Measurements from ENCODE around the gene ANKS6. TPM values are rescaled to one million over a fixed set of nuclear protein-coding genes. Genes with fewer than 3 reads are reported as not detected.

Gene ANKS6
- total RNA-seq, 2 experiments from 2014 or later: 14.6 to 15.0 TPM

- intact Hi-C loops (cut with micrococcal nuclease): no loop called here
- peaks cover 6% of the 10 kb centered on the region for H3K4me1 Mint-ChIP-seq (ENCODE audit: low read depth)
- H3K4me3 Mint-ChIP-seq: no peak overlapping the region
- no peak overlapping the region for H3K27ac Mint-ChIP-seq
- peaks cover 2% of the 10 kb centered on the region for H3K36me3 Mint-ChIP-seq (ENCODE audit: low read depth)
- H3K27me3 Mint-ChIP-seq (ENCODE audit: low read depth): no peaks in the 10 kb centered on the region
- CTCF ChIA-PET: interaction anchor here (0.6 to 1.4 kb wide), 4 partner anchors 10 to 188 kb away, joined by 3 to 5 read pairs (median 3); no protein-coding TSS in a partner anchor
- DNase-seq: no peak
- peaks cover 11% of the 10 kb centered on the region for H3K9me3 Mint-ChIP-seq
These were observed 5.2 kb upstream of the ANKS6 start for GRCh38 chr9:98801561-98801960.

GRCh38 chr9:98798254-98798653 is 1.9 kb upstream of the ANKS6 start:
- H3K4me3 Mint-ChIP-seq: no peak overlapping the region
- H3K4me1 Mint-ChIP-seq (ENCODE audit: low read depth): peaks cover 21% of the 10 kb centered on the region
- no peak for DNase-seq
- H3K36me3 Mint-ChIP-seq (ENCODE audit: low read depth): peaks cover 2% of the 10 kb centered on the region
- no peaks in the 10 kb centered on the region for H3K27me3 Mint-ChIP-seq (ENCODE audit: low read depth)
- intact Hi-C loops (cut with micrococcal nuclease): loop anchor here (5.0 to 10.0 kb wide), 4 partner anchors 317 to 1143 kb away; partner anchors contain the start of gene TBC1D2
- no peak overlapping the region for H3K27ac Mint-ChIP-seq
- H3K9me3 Mint-ChIP-seq: peaks cover 11% of the 10 kb centered on the region
- CTCF ChIA-PET: interaction anchor here (1.2 to 5.5 kb wide), 2 partner anchors 9 to 113 kb away, joined by 4 to 31 read pairs; partner anchors contain the start of gene GALNT12

- Mint-ChIP-seq H3K36me3 (ENCODE audit: low read depth) (peaks cover 2% of the 10 kb centered on the region), H3K27me3 (ENCODE audit: low read depth) (no peaks in the 10 kb centered on the region), H3K27ac (no peak overlapping the region), H3K4me1 (ENCODE audit: low read depth) (peaks cover 22% of the 10 kb centered on the region), H3K9me3 (peaks cover 11% of the 10 kb centered on the region), H3K4me3 (peak overlapping the region; percentile 77)
- CTCF ChIA-PET: interaction anchor here (1.2 to 5.5 kb wide), 2 partner anchors 10 to 114 kb away, joined by 4 to 31 read pairs; partner anchors contain the start of gene GALNT12
- intact Hi-C loops (cut with micrococcal nuclease): loop anchor here (5.0 to 10.0 kb wide), 4 partner anchors 317 to 1143 kb away; partner anchors contain the start of gene TBC1D2
- no peak for DNase-seq
These were observed 1.1 kb upstream of the ANKS6 start for GRCh38 chr9:98797491-98797890.

GRCh38 chr9:98795970-98796363 is 388 bp downstream of the ANKS6 start:
- Mint-ChIP-seq H3K27me3 (ENCODE audit: low read depth) (no peaks in the 10 kb centered on the region), H3K4me1 (ENCODE audit: low read depth) (peaks cover 33% of the 10 kb centered on the region), H3K27ac (peak overlapping the region; percentile 4), H3K36me3 (ENCODE audit: low read depth) (peaks cover 7% of the 10 kb centered on the region), H3K4me3 (peak overlapping the region; percentile 74), H3K9me3 (peaks cover 11% of the 10 kb centered on the region)
- DNase-seq: peak; percentile 23
- intact Hi-C loops (cut with micrococcal nuclease): loop anchor here (1.0 to 10.0 kb wide), 5 partner anchors 10 to 1141 kb away; partner anchors contain the start of gene TBC1D2
- CTCF ChIA-PET: interaction anchor here (1.3 to 5.5 kb wide), 3 partner anchors 11 to 481 kb away, joined by 3 to 31 read pairs (median 4); partner anchors contain the start of gene GALNT12

GRCh38 chr9:98795295-98795955 is 930 bp downstream of the ANKS6 start:
- peak overlapping the region; percentile 4 for H3K27ac Mint-ChIP-seq
- H3K4me3 Mint-ChIP-seq: peak overlapping the region; percentile 74
- H3K9me3 Mint-ChIP-seq: peaks cover 11% of the 10 kb centered on the region
- no peak for DNase-seq
- H3K27me3 Mint-ChIP-seq (ENCODE audit: low read depth): no peaks in the 10 kb centered on the region
- intact Hi-C loops (cut with micrococcal nuclease): loop anchor here (5.0 to 10.0 kb wide), 4 partner anchors 319 to 1141 kb away; partner anchors contain the start of gene TBC1D2
- CTCF ChIA-PET: interaction anchor here (0.6 to 5.5 kb wide), 5 partner anchors 12 to 480 kb away, joined by 3 to 31 read pairs (median 4); partner anchors contain the start of gene GALNT12
- H3K4me1 Mint-ChIP-seq (ENCODE audit: low read depth): peaks cover 33% of the 10 kb centered on the region
- H3K36me3 Mint-ChIP-seq (ENCODE audit: low read depth): peaks cover 10% of the 10 kb centered on the region

- Mint-ChIP-seq H3K27ac (no peak overlapping the region), H3K36me3 (ENCODE audit: low read depth) (peaks cover 10% of the 10 kb centered on the region), H3K4me1 (ENCODE audit: low read depth) (peaks cover 33% of the 10 kb centered on the region), H3K9me3 (peaks cover 11% of the 10 kb centered on the region), H3K4me3 (peak overlapping the region; percentile 74), H3K27me3 (ENCODE audit: low read depth) (no peaks in the 10 kb centered on the region)
- intact Hi-C loops (cut with micrococcal nuclease): loop anchor here (5.0 to 10.0 kb wide), 5 partner anchors 258 to 1140 kb away; partner anchors contain the start of gene TBC1D2
- CTCF ChIA-PET: interaction anchor here (0.6 to 5.5 kb wide), 5 partner anchors 13 to 480 kb away, joined by 3 to 31 read pairs (median 4); partner anchors contain the start of gene GALNT12
- DNase-seq: no peak
These were observed 1.6 kb downstream of the ANKS6 start for GRCh38 chr9:98794802-98795201.

GRCh38 chr9:98793031-98793430 is 3.3 kb downstream of the ANKS6 start:
- DNase-seq: no peak
- intact Hi-C loops (cut with micrococcal nuclease): loop anchor here (5.0 to 10.0 kb wide), 4 partner anchors 256 to 1138 kb away; no protein-coding TSS in a partner anchor
- CTCF ChIA-PET: interaction anchor here (0.7 to 4.2 kb wide), 5 partner anchors 14 to 494 kb away, joined by 3 to 30 read pairs (median 3); partner anchors contain the start of gene GALNT12
- Mint-ChIP-seq H3K4me3 (no peak overlapping the region), H3K36me3 (ENCODE audit: low read depth) (peaks cover 11% of the 10 kb centered on the region), H3K4me1 (ENCODE audit: low read depth) (peaks cover 33% of the 10 kb centered on the region), H3K27me3 (ENCODE audit: low read depth) (no peaks in the 10 kb centered on the region), H3K27ac (no peak overlapping the region), H3K9me3 (peaks cover under 1% of the 10 kb centered on the region)

- H3K9me3 Mint-ChIP-seq: no peaks in the 10 kb centered on the region
- H3K4me1 Mint-ChIP-seq (ENCODE audit: low read depth): peaks cover 30% of the 10 kb centered on the region
- H3K27me3 Mint-ChIP-seq (ENCODE audit: low read depth): no peaks in the 10 kb centered on the region
- no peak for DNase-seq
- peaks cover 11% of the 10 kb centered on the region for H3K36me3 Mint-ChIP-seq (ENCODE audit: low read depth)
- CTCF ChIA-PET: interaction anchor here (0.6 to 4.2 kb wide), 8 partner anchors 10 to 493 kb away, joined by 3 to 30 read pairs (median 4); partner anchors contain the start of gene GALNT12
- intact Hi-C loops (cut with micrococcal nuclease): loop anchor here (1.0 to 10.0 kb wide), 5 partner anchors 255 to 1137 kb away; no protein-coding TSS in a partner anchor
- no peak overlapping the region for H3K4me3 Mint-ChIP-seq
- peak overlapping the region; percentile 36 for H3K27ac Mint-ChIP-seq
These were observed 4.5 kb downstream of the ANKS6 start for GRCh38 chr9:98791608-98792490.

- Mint-ChIP-seq H3K36me3 (ENCODE audit: low read depth) (peaks cover 11% of the 10 kb centered on the region), H3K27me3 (ENCODE audit: low read depth) (no peaks in the 10 kb centered on the region), H3K9me3 (no peaks in the 10 kb centered on the region), H3K27ac (no peak overlapping the region), H3K4me1 (ENCODE audit: low read depth) (peaks cover 30% of the 10 kb centered on the region), H3K4me3 (no peak overlapping the region)
- peak; percentile 70 for DNase-seq
- CTCF ChIA-PET: interaction anchor here (0.6 to 4.2 kb wide), 7 partner anchors 9 to 475 kb away, joined by 3 to 30 read pairs (median 5); partner anchors contain the start of gene GALNT12
- intact Hi-C loops (cut with micrococcal nuclease): loop anchor here (1.0 to 10.0 kb wide), 5 partner anchors 254 to 1136 kb away; no protein-coding TSS in a partner anchor
These were observed 5.3 kb downstream of the ANKS6 start for GRCh38 chr9:98790842-98791607.

- CTCF ChIA-PET: interaction anchor here (1.0 to 4.2 kb wide), 5 partner anchors 8 to 474 kb away, joined by 3 to 30 read pairs (median 7); partner anchors contain the start of gene GALNT12
These were observed 6.1 kb downstream of the ANKS6 start for GRCh38 chr9:98790134-98790841.

More at GRCh38 chr9:98790134-98790841, 6.1 kb downstream of the ANKS6 start:
- intact Hi-C loops (cut with micrococcal nuclease): loop anchor here (5.0 to 10.0 kb wide), 4 partner anchors 253 to 1135 kb away; no protein-coding TSS in a partner anchor
- peaks cover 11% of the 10 kb centered on the region for H3K36me3 Mint-ChIP-seq (ENCODE audit: low read depth)
- H3K9me3 Mint-ChIP-seq: no peaks in the 10 kb centered on the region
- no peak overlapping the region for H3K4me3 Mint-ChIP-seq
- no peak overlapping the region for H3K27ac Mint-ChIP-seq
- DNase-seq: no peak
- peaks cover 25% of the 10 kb centered on the region for H3K4me1 Mint-ChIP-seq (ENCODE audit: low read depth)
- no peaks in the 10 kb centered on the region for H3K27me3 Mint-ChIP-seq (ENCODE audit: low read depth)

Data from activated naive CD4-positive, alpha-beta T cell treated with anti-CD3 and anti-CD28 coated beads for 36 hours (primary cell).